DOHH2 (cell line): ENCODE measurements around the gene MTF1.

Experiments
- H3F3A ChIP-seq: fragments of 200-600 bp; sonication (generic), shearing (Covaris generic); 2 replicates; pipeline ENCODE4 v1.6.0; 2016; ENCODE audit warnings: antibody characterized with exemption, mild to moderate bottlenecking; ENCODE audit not compliant: control insufficient read depth, insufficient read depth
- H3K27ac ChIP-seq: fragments of 200-600 bp; sonication (generic); 2 replicates; pipeline ENCODE4 v1.5.1; 2014; ENCODE audit warnings: low read depth, mild to moderate bottlenecking, low read length, moderate library complexity
- H3K27me3 ChIP-seq: fragments of 200-600 bp; sonication (generic); 2 replicates; pipeline ENCODE4 v1.6.1; 2014; ENCODE audit warnings: mild to moderate bottlenecking, low read length, mixed read lengths; ENCODE audit not compliant: control insufficient read depth
- H3K36me3 ChIP-seq: fragments of 200-600 bp; sonication (generic); 2 replicates; pipeline ENCODE4 v1.6.1; 2014; ENCODE audit warnings: mild to moderate bottlenecking, low read length, moderate library complexity, mixed read lengths; ENCODE audit not compliant: control insufficient read depth
- H3K4me1 ChIP-seq: fragments of 200-600 bp; sonication (generic); 2 replicates; pipeline ENCODE4 v1.6.1; 2014; ENCODE audit warnings: mild to moderate bottlenecking, low read length, mixed read lengths; ENCODE audit not compliant: control insufficient read depth
- H3K4me2 ChIP-seq: fragments of 200-600 bp; sonication (generic); 2 replicates; pipeline ENCODE4 v1.6.0; 2014; ENCODE audit warnings: mild to moderate bottlenecking, low read length, moderate library complexity
- H3K4me3 ChIP-seq: fragments of 200-600 bp; sonication (generic); 2 replicates; pipeline ENCODE4 v1.5.1; 2014; ENCODE audit warnings: mild to moderate bottlenecking, low read length, mixed read lengths
- H3K79me2 ChIP-seq: fragments of 200-600 bp; sonication (generic); 2 replicates; pipeline ENCODE4 v1.6.1; 2014; ENCODE audit warnings: mild to moderate bottlenecking, low read length, mixed read lengths; ENCODE audit not compliant: control insufficient read depth
- H3K9me2 ChIP-seq: fragments of 200-600 bp; sonication (generic); replicated peaks from 2 replicates; pipeline ENCODE4 v1.6.1; 2014; ENCODE audit warnings: mild to moderate bottlenecking, low read length, mixed read lengths; ENCODE audit not compliant: control insufficient read depth
- H3K9me3 ChIP-seq: fragments of 200-600 bp; sonication (generic); 2 replicates; pipeline ENCODE4 v1.6.1; 2014; ENCODE audit warnings: antibody characterized with exemption, low read length, mixed read lengths; ENCODE audit not compliant: control insufficient read depth, insufficient read depth
- H4K20me1 ChIP-seq: fragments of 200-600 bp; sonication (generic); 2 replicates; pipeline ENCODE4 v1.6.0; 2014; ENCODE audit warnings: low read depth, mild to moderate bottlenecking, antibody characterized with exemption, low read length, moderate library complexity; ENCODE audit not compliant: control insufficient read depth, insufficient read depth
- EZH2phosphoT487 ChIP-seq: fragments of 200-600 bp; sonication (generic); IDR thresholded peaks from 2 replicates; pipeline ENCODE4 v1.6.1; 2017; ENCODE audit warnings: borderline replicate concordance, mild to moderate bottlenecking, antibody characterized with exemption, low read length, moderate library complexity, mixed read lengths
- TF ChIP-seq, protein P1 (sequence below): fragments of 200-600 bp; sonication (generic); IDR thresholded peaks from one replicate; pipeline ENCODE4 v1.5.1; 2014; ENCODE audit warnings: antibody characterized with exemption, mild to moderate bottlenecking, low read depth, low read length; ENCODE audit not compliant: poor library complexity, severe bottlenecking

The MTF1 gene

GRCh38 chr1:37802439-37802838 is 57.0 kb downstream of the MTF1 start:
- H3K27ac ChIP-seq: no peak overlapping the region
- H3K4me2 ChIP-seq: no peak overlapping the region
- H3K4me3 ChIP-seq: no peak overlapping the region
- peaks cover 23% of the 10 kb centered on the region for H3F3A ChIP-seq
- H3K9me2 ChIP-seq: no peaks in the 10 kb centered on the region
- peaks cover 9% of the 10 kb centered on the region for H4K20me1 ChIP-seq
- TF ChIP-seq, protein P1, sequence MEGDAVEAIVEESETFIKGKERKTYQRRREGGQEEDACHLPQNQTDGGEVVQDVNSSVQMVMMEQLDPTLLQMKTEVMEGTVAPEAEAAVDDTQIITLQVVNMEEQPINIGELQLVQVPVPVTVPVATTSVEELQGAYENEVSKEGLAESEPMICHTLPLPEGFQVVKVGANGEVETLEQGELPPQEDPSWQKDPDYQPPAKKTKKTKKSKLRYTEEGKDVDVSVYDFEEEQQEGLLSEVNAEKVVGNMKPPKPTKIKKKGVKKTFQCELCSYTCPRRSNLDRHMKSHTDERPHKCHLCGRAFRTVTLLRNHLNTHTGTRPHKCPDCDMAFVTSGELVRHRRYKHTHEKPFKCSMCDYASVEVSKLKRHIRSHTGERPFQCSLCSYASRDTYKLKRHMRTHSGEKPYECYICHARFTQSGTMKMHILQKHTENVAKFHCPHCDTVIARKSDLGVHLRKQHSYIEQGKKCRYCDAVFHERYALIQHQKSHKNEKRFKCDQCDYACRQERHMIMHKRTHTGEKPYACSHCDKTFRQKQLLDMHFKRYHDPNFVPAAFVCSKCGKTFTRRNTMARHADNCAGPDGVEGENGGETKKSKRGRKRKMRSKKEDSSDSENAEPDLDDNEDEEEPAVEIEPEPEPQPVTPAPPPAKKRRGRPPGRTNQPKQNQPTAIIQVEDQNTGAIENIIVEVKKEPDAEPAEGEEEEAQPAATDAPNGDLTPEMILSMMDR: no peak
- no peak for TF ChIP-seq EZH2phosphoT487
- H3K79me2 ChIP-seq: peaks cover 51% of the 10 kb centered on the region
- no peaks in the 10 kb centered on the region for H3K9me3 ChIP-seq
- H3K27me3 ChIP-seq: no peaks in the 10 kb centered on the region
- peaks cover 92% of the 10 kb centered on the region for H3K36me3 ChIP-seq
- peaks cover 8% of the 10 kb centered on the region for H3K4me1 ChIP-seq

GRCh38 chr1:37797750-37798345 is 61.5 kb downstream of the MTF1 start:
- Histone ChIP-seq H4K20me1 (no peaks in the 10 kb centered on the region), H3K4me2 (no peak overlapping the region), H3K9me2 (no peaks in the 10 kb centered on the region), H3K27me3 (no peaks in the 10 kb centered on the region), H3K79me2 (peaks cover 27% of the 10 kb centered on the region), H3F3A (peaks cover 12% of the 10 kb centered on the region), H3K27ac (no peak overlapping the region), H3K36me3 (peaks cover 62% of the 10 kb centered on the region), H3K4me3 (no peak overlapping the region), H3K9me3 (no peaks in the 10 kb centered on the region), H3K4me1 (peaks cover 17% of the 10 kb centered on the region)
- no peak for TF ChIP-seq EZH2phosphoT487
- TF ChIP-seq, protein P1: no peak

DNA sequence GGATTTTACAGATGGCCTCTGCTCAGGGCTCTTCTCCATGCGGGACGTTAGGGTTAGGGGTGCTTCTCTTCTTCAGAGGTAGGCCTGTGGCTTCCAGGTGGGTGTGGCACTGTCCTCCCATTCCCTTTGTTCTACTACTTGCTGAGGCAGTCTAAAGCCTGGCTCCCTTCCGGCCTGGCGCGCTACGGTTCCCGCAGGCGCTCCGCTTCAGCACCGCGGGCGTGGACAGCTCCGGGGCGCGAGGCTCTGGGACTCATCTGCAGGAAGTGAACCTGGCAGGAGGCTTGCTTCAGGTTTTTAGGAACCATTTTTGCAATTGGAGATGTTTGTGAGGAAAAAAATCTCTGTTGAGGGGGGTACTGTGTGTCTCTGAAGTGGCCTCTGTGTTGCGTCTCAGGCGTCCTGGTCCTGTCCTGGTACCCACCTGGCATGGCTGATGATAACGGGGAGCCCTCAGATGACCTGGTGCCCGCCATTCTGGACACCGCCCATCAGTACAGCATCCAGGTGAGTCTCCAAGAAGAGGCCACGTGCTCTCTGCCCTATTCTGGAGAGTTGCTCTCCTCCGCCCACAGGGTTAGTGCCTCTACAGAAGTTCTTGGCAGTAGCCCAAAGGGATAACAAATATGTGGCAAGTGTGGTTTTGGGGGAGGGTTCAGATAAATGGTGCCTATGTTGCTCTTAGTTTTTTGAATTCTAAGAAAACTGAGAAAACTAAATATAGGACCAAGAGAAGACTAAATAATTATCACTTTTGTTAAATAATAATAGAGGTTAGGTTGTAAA is 63.9 kb downstream of the MTF1 start:
- Histone ChIP-seq H4K20me1 (no peaks in the 10 kb centered on the region), H3K4me1 (peaks cover 17% of the 10 kb centered on the region), H3K27ac (no peak overlapping the region), H3K27me3 (no peaks in the 10 kb centered on the region), H3K36me3 (peaks cover 43% of the 10 kb centered on the region), H3K4me3 (peak overlapping the region; percentile 89), H3K4me2 (peak overlapping the region; percentile 96), H3K9me2 (no peaks in the 10 kb centered on the region), H3K79me2 (peaks cover 19% of the 10 kb centered on the region), H3K9me3 (no peaks in the 10 kb centered on the region), H3F3A (0 out of 2 replicates have a peak, but pooled peaks cover 2% of the 10 kb centered on the region)
- TF ChIP-seq, protein P1: no peak
- TF ChIP-seq EZH2phosphoT487: no peak
